ENCODE results near the gene CENPO.

Gene CENPO

GRCh38 chr2:24845691-24846090 is 52.5 kb downstream of the CENPO start:
- H3K4me3 ChIP-seq (ENCODE audit: low read depth, low read length), result no peak overlapping the region
- in situ Hi-C loops (cut with HindIII; ENCODE audit: low sequenced_read_pairs), result no loop called here
- no peak for DNase-seq (ENCODE audit: low read depth, low spot score)
- TF ChIP-seq CTCF (IDR thresholded peaks at IDR 0.05; ENCODE audit: low read depth, low read length), result no peak

- TF ChIP-seq CTCF (IDR thresholded peaks at IDR 0.05; ENCODE audit: low read depth, low read length), result no peak
- no peak for DNase-seq (ENCODE audit: low read depth, low spot score)
- in situ Hi-C loops (cut with HindIII; ENCODE audit: low sequenced_read_pairs), result no loop called here
- no peak overlapping the region for H3K4me3 ChIP-seq (ENCODE audit: low read depth, low read length)
These were observed 57.7 kb downstream of the CENPO start for GRCh38 chr2:24850944-24851343.

- in situ Hi-C loops (cut with HindIII; ENCODE audit: low sequenced_read_pairs), result no loop called here
- no peak for TF ChIP-seq CTCF (IDR thresholded peaks at IDR 0.05; ENCODE audit: low read depth, low read length)
- no peak overlapping the region for H3K4me3 ChIP-seq (ENCODE audit: low read depth, low read length)
- no peak for DNase-seq (ENCODE audit: low read depth, low spot score)
These were observed 58.8 kb downstream of the CENPO start for GRCh38 chr2:24852026-24852425.

GRCh38 chr2:24852431-24853020 is 59.3 kb downstream of the CENPO start:
- no peak for TF ChIP-seq CTCF (IDR thresholded peaks at IDR 0.05; ENCODE audit: low read depth, low read length)
- in situ Hi-C loops (cut with HindIII; ENCODE audit: low sequenced_read_pairs), result no loop called here
- no peak overlapping the region for H3K4me3 ChIP-seq (ENCODE audit: low read depth, low read length)
- no peak for DNase-seq (ENCODE audit: low read depth, low spot score)

GRCh38 chr2:24853046-24853445 is 59.8 kb downstream of the CENPO start:
- no peak for DNase-seq (ENCODE audit: low read depth, low spot score)
- TF ChIP-seq CTCF (IDR thresholded peaks at IDR 0.05; ENCODE audit: low read depth, low read length), result no peak

GRCh38 chr2:24853996-24854395 is 60.8 kb downstream of the CENPO start:
- TF ChIP-seq CTCF (IDR thresholded peaks at IDR 0.05; ENCODE audit: low read depth, low read length), result no peak
- no peak overlapping the region for H3K4me3 ChIP-seq (ENCODE audit: low read depth, low read length)
- DNase-seq (ENCODE audit: low read depth, low spot score), result no peak
- in situ Hi-C loops (cut with HindIII; ENCODE audit: low sequenced_read_pairs), result no loop called here

More at GRCh38 chr2:24853046-24853445, 59.8 kb downstream of the CENPO start:
- in situ Hi-C loops (cut with HindIII; ENCODE audit: low sequenced_read_pairs), result no loop called here
- no peak overlapping the region for H3K4me3 ChIP-seq (ENCODE audit: low read depth, low read length)

All from astrocyte of the spinal cord (primary cell).